Measurements from ENCODE around the gene LCN10. TPM values are rescaled to one million over a fixed set of nuclear protein-coding genes. Genes with fewer than 3 reads are reported as not detected.

The LCN10 gene
- total and polyA plus RNA-seq, 10 of the 15 experiments (the other 5 are each of a cell fraction or from before 2014, with no cell fraction given) = 0.06 to 1.3 (median 0.21) TPM; not detected in 1

DNA sequence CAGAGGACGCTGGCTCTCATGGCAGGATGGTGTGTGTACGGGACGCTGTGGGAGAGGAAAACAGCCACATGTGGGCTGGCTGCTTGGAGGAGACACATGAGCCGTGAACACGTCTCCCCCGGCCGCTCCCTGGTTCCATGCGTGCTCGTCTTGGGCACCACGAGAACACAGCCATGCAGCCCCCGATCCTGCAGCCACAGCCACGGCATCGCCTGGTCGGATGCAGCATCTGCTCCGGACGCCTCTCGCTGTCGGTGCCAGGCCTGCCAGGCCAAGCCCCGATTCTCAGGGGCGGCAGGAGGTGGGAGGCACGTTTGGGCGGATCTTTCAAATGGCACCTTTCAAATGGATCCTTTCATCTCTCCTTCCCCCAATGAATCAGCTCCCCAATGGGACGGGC, 3.2 kb downstream of the LCN10 start (continued):
- TF ChIP-seq RAD21 (IDR thresholded peaks at IDR 0.05; ENCODE audit: insufficient read depth, low read depth, low read length) (no peak), CHD2 (IDR thresholded peaks at IDR 0.05; ENCODE audit: borderline replicate concordance, low read depth, low read length) (no peak), NR2F1 (conservative IDR thresholded peaks at IDR 0.05) (no peak), IKZF2 (IDR thresholded peaks at IDR 0.05) (no peak), STAT3 (IDR thresholded peaks at IDR 0.05; ENCODE audit: low read depth, low read length) (no peak)
- TF ChIP-seq, protein P1, sequence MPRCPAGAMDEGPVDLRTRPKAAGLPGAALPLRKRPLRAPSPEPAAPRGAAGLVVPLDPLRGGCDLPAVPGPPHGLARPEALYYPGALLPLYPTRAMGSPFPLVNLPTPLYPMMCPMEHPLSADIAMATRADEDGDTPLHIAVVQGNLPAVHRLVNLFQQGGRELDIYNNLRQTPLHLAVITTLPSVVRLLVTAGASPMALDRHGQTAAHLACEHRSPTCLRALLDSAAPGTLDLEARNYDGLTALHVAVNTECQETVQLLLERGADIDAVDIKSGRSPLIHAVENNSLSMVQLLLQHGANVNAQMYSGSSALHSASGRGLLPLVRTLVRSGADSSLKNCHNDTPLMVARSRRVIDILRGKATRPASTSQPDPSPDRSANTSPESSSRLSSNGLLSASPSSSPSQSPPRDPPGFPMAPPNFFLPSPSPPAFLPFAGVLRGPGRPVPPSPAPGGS (IDR thresholded peaks at IDR 0.05; ENCODE audit: borderline replicate concordance, insufficient read depth, low read depth, low read length, poor library complexity, severe bottlenecking) = no peak
- TF ChIP-seq, protein P2, sequence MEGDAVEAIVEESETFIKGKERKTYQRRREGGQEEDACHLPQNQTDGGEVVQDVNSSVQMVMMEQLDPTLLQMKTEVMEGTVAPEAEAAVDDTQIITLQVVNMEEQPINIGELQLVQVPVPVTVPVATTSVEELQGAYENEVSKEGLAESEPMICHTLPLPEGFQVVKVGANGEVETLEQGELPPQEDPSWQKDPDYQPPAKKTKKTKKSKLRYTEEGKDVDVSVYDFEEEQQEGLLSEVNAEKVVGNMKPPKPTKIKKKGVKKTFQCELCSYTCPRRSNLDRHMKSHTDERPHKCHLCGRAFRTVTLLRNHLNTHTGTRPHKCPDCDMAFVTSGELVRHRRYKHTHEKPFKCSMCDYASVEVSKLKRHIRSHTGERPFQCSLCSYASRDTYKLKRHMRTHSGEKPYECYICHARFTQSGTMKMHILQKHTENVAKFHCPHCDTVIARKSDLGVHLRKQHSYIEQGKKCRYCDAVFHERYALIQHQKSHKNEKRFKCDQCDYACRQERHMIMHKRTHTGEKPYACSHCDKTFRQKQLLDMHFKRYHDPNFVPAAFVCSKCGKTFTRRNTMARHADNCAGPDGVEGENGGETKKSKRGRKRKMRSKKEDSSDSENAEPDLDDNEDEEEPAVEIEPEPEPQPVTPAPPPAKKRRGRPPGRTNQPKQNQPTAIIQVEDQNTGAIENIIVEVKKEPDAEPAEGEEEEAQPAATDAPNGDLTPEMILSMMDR (IDR thresholded peaks at IDR 0.05 in 2 of 3, conservative IDR thresholded peaks at IDR 0.05 in 1 of 3; ENCODE audit: control insufficient read depth in 2 of 3, extremely low read depth in 1 of 3, insufficient read depth in 1 of 3, low read depth in 3 of 3, low read length in 3 of 3) = no peak

DNA sequence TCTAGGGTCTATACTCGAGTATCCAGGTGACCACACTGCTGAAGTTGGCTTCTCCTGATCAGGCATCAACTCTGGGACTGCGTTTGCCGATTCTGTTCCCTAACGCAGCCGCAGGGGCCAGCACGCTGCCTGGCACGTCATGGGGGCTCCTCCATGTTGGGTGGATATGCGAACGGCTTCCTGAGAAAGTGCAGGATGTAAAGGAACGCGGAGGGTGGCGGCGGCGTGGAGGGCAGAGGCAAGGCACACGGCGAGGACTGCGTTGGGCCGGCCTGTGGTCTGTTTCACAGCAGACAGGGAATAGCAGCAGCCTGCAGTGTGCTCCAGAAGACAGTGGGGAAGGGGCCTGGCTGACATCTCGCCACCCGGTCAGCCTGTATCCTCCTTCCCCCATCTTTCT, 3.8 kb downstream of the LCN10 start:
- H3K9ac ChIP-seq (ENCODE audit: control insufficient read depth, insufficient read depth, low read length) = no peak overlapping the region
- H3K9me3 ChIP-seq (replicated peaks; ENCODE audit: control insufficient read depth, insufficient read depth, low read length) = no peaks in the 10 kb centered on the region
- ChIA-PET SMC1A (ENCODE audit: uncharacterized antibody, unreplicated experiment) (no interaction called here), CTCF (no interaction called here), RAD21 (ENCODE audit: unreplicated experiment) (no interaction called here), POLR2A (no interaction called here)
- no peak overlapping the region for H3K4me2 ChIP-seq (ENCODE audit: control insufficient read depth, insufficient read depth)
- in situ Hi-C loops (cut with MboI) = no loop called here
- ATAC-seq = no peak
- intact Hi-C loops (cut with micrococcal nuclease; ENCODE audit: unreplicated experiment) = no loop called here
- H3K79me2 ChIP-seq (ENCODE audit: control insufficient read depth, insufficient read depth, low read length) = no peaks in the 10 kb centered on the region
- no peak for FAIRE-seq
- no peak for DNase-seq (ENCODE audit: low read depth, low spot score)
- H3K27ac ChIP-seq (ENCODE audit: control insufficient read depth, insufficient read depth) = no peak overlapping the region
- H2AFZ ChIP-seq (ENCODE audit: control insufficient read depth, low read depth, low read length) = no peak overlapping the region
- 83% methylated on average over 20 of the region's 20 CpGs for WGBS (ENCODE audit: insufficient coverage, insufficient replicate concordance, low lambda C conversion rate, missing lambda C conversion rate)
- BruUV-seq (replicated peaks) = no TSS peak
- no peak overlapping the region for H3K4me3 ChIP-seq
- peaks cover 0 to 8% of the 10 kb centered on the region in 2 experiments; a peak in 3 of 4 replicates for H3K27me3 ChIP-seq (replicated peaks in 1 of 2; ENCODE audit: control insufficient read depth in 2 of 2, insufficient read depth in 2 of 2, low read length in 1 of 2)
- H3K36me3 ChIP-seq (ENCODE audit: control insufficient read depth in 2 of 2, insufficient read depth in 2 of 2, low read length in 1 of 2) = no peaks in the 10 kb centered on the region
- H3K4me1 ChIP-seq (ENCODE audit: control insufficient read depth, insufficient read depth, low read length) = peaks cover 15% of the 10 kb centered on the region
- H4K20me1 ChIP-seq (ENCODE audit: control insufficient read depth, insufficient read depth) = no peaks in the 10 kb centered on the region
- TF ChIP-seq, protein P3, sequence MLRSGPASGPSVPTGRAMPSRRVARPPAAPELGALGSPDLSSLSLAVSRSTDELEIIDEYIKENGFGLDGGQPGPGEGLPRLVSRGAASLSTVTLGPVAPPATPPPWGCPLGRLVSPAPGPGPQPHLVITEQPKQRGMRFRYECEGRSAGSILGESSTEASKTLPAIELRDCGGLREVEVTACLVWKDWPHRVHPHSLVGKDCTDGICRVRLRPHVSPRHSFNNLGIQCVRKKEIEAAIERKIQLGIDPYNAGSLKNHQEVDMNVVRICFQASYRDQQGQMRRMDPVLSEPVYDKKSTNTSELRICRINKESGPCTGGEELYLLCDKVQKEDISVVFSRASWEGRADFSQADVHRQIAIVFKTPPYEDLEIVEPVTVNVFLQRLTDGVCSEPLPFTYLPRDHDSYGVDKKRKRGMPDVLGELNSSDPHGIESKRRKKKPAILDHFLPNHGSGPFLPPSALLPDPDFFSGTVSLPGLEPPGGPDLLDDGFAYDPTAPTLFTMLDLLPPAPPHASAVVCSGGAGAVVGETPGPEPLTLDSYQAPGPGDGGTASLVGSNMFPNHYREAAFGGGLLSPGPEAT (IDR thresholded peaks at IDR 0.05; ENCODE audit: low read depth) = no peak
- TF ChIP-seq TBL1XR1 (IDR thresholded peaks at IDR 0.05; ENCODE audit: low read depth, low read length) (no peak), HDAC6 (IDR thresholded peaks at IDR 0.05; ENCODE audit: unreplicated experiment) (no peak), EED (IDR thresholded peaks at IDR 0.05; ENCODE audit: low read depth) (no peak), MEF2A (IDR thresholded peaks at IDR 0.05; ENCODE audit: insufficient read depth, low read depth, low read length) (no peak), SP1 (IDR thresholded peaks at IDR 0.05; ENCODE audit: low read depth, low read length) (no peak)

Measured in GM12878 (cell line).